GOT3 (cell line): Measurements from ENCODE around the gene NAALADL2.

Experiments used
- DNase-seq: peaks from one replicate; lab custom pipeline; 2025; ENCODE audit warnings: mixed read lengths; lab: John Stamatoyannopoulos, UW

NAALADL2 gene

GRCh38 chr3:175668300-175668699, 809.2 kb downstream of the NAALADL2 start:
- no peak for DNase-seq

GRCh38 chr3:175670557-175670956, 811.4 kb downstream of the NAALADL2 start:
- DNase-seq = no peak

DNA sequence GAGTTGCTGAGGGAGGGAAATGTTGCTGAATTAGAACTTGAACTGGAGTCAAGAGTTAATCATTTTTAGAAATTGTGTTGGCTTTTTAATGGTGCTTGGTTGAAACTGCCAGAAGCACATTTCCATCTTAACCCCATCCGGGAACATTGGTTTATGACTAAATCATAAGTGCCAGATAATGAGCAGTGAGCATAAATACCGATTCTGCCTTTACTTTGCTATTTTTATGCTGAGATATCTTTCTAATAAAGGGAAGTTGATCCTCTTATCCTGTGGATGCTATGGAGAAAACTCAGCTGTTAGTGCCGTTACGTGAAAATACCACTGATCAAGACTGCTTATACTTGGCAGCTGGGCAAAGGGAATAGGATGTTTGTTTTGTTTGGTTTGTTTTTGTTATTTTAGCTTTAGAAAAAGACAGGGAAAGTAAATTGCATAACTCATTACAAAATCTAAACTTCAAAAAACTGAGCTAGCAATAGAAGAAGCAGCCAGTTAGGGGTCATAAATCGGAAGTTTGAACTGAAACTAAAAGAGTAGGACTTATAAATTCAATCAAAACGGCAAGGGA, 813.1 kb downstream of the NAALADL2 start:
- DNase-seq = no peak

- no peak for DNase-seq
Measured at GRCh38 chr3:175679568-175679967, 820.4 kb downstream of the NAALADL2 start.

- no peak for DNase-seq
Measured at GRCh38 chr3:175692256-175692655, 833.1 kb downstream of the NAALADL2 start.

DNA sequence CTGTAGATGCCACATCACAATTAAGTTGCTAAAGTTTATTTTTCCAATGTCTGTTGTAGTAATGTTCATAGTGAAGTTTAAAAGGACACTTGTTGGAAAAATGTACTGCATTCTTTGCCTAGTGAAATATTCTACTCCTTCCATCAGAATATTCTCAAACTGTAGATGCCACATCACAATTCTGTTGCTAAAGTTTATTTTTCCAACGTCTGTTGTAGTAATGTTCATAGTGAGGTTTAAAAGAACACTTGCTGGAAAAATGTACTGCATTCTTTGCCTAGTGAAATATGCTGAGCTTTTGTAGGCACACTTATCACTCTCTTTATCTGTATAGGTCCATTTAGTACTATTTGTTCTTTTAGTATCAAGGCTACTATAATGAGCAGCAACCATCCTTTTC, 836.1 kb downstream of the NAALADL2 start:
- no peak for DNase-seq

- no peak for DNase-seq
Measured at GRCh38 chr3:175702956-175703355, 843.8 kb downstream of the NAALADL2 start.

DNA sequence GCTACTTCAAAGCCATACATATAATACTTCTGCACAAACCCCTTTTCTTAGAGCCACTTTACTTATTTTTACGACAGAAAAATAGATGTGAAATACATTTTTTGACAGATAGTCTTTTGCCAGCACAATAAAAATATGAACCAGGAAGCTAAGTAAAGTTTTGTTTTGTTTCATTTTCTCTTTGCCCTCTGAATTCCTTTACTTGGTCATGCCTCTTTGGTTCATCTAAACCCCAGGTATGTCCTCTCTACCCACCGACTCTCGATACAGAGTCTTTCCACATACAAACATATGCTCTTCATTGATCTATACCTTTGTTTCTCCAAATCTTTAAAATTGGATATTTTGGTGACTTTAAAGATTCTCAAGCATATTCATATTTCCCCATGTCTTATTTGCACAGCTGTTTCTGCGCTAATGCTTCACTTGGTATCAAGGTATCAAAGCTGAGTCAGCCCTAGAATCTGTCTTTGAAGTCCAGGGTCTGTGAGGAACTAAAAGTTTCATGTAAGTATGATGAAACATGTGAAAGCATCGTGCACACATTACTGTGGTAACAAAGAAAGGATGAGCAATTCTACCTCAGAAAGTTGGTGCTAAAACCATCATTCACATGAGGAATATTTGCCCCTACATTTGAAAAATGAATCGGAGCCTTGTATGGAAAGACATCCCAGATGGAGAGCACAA, 845.4 kb downstream of the NAALADL2 start:
- DNase-seq = no peak

DNA sequence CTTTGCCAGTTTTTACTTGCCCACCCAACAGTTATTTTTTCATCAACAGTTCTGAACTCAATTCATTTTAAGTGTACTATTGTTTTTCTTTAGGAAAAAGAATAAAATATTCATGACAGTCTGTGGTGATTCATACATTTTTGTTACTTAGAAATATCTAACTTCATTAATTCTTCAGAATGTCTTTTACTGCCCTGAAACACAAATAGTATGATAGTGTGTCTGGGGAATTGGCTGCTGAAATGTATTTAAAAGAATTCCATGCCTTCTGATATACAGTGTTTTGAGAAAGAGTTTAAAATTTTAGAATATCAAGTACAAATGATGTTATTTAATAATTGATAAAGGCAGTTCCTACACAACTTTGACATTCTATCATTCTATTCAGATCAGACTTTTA, 854.1 kb downstream of the NAALADL2 start:
- DNase-seq = no peak

- no peak for DNase-seq
Measured at GRCh38 chr3:175716446-175716845, 857.3 kb downstream of the NAALADL2 start.

DNA sequence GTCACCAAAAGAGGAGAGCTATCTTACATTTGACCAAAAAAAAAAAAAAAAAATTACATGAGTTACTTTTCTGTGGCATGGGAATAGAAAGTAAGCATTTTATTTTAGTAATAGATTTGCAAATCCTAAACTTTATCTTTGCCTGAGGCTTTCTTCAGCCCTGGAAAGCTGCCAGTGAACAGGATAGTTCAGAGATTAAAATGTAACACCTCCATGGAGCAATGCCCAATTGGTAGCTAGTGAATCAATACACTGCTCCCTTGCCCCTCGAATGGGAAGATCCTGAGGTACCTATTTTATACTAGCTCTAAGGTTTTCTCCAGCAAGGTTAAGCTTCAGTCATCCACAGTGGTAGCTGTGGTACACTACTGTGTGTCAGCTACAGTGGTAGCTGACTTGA, 867.1 kb downstream of the NAALADL2 start:
- DNase-seq = no peak

DNA sequence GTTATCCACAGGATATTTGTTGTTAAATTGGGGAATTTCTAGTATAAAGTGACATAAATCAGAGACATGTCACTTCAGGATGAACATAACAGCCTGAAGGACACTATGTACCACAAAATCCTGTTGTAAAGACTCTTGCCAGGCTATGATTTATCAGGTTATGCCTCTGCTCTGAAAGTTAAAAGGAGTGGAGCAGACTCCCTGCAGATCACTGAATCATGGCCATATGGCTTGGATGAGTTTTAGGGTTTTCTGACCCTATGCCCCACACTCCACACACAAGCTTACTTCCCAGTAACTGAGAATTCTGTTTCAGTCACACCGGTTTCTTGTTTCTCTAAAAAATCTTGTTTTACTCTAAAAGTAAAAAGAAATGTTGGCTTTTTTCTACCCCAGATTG, 869.4 kb downstream of the NAALADL2 start:
- no peak for DNase-seq

- DNase-seq = no peak
Measured at GRCh38 chr3:175729466-175729865, 870.3 kb downstream of the NAALADL2 start.

DNA sequence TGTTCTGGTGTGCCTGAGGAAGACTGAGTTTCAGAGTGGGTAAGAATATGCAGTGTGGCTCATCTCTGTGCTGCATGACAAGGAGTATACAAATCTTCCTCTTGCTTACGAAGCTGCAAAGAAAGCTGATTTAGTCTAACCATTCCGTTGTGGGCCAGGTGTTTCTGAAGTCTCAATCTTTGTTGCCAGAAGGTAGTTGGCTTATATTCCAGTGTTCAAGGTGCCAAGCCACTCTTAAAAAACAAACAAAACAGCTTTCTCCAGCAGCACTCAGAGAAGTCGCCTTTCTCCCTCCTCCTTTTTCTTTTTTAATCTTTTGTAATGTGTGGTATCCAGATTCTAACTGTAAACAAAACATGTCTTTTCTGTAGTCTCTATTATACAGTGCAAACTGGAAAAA, 872.4 kb downstream of the NAALADL2 start:
- no peak for DNase-seq

GRCh38 chr3:175732017-175732416, 872.9 kb downstream of the NAALADL2 start:
- no peak for DNase-seq

DNA sequence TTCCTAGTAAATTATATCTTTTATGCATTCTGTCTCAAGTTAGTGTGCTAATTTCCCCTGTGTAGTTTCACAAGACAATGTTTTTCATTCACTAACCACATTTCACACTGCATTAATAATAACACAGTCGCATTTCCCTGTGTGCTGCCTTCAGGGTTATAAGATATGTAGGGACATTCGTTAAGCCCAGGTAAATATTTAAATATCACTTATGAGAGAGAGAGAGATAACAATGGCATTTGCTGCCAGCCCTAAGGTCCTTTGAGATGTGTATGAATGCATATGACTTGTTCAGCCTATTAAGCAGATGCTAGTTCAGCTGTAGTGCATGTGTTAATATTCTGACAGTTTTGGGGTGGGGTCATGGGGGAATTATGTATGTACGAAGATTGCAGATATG, 876.7 kb downstream of the NAALADL2 start:
- no peak for DNase-seq

DNA sequence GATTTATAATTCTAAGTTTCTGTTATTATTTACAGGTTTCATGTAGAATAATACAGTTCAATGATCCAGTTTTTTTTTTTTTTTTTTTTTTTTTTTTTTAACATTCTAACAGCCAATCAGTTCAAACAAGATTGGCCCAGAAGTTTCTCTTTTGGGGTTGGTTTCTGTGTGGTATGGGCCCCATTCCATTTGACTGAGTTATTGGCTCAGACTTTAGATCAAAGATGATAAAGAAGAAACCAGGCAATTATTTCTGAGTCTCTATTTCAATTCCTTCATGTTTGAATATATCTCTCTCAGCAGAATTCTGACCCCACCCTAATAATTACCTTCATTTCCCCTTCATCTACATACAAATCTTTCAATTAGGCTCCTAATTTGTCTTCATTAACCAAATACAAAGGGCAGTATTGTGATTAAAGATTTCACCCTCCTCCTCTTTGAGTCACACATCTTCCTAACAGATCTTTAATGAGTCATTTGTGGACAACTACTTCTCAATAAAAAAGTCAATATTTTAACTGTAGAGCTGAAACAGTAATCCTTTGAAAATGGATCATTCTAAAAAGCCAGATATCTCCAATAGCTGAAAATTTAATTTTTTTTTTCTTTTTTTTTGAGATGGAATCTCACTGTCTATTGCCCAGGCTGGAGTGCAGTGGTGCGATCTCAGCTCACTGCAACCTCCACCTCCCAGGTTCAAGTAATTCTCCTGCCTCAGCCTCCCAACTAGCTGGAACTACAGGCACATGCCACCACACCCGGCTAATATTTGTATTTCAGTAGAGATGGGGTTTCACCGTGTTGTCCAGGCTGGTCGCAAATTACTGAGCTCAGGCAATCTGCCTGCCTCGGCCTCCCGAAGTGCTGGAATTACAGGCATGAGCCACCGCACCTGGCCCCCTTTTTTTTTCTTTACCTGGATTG, 878.8 kb downstream of the NAALADL2 start:
- no peak for DNase-seq

GRCh38 chr3:175741951-175742350, 882.8 kb downstream of the NAALADL2 start:
- DNase-seq = no peak

DNA sequence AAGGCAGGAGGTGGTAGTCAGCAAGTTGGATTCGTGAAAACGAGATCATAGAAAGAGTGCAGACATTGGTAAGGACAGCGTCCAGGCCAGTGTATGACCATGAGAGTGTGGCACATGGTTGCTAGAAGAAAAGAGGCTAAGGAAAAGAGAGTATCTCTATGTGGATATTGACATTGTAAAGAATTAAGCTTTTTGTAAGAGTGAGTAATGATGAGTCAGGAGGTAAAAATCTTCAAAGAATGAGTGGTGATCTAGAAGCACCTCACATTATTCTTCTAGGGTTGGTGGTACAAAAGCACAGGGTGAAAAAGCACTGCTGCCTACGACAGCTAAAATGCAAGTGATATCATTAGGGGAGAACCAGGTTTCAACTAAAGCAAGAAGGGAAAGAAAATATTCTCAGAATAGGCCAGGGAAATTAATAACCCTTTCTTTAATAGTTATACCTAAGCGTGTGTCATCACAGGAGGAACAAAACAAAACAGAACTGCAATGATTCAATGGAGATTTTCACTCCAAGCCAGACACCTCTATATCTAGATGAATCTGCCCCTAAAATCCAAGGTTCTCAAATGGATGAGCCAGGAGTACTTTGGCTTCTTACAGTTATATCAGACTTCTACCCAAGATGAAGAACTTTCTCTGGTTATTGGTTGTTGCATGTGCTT, 884.7 kb downstream of the NAALADL2 start:
- no peak for DNase-seq

- DNase-seq = no peak
Measured at GRCh38 chr3:175746308-175746707, 887.2 kb downstream of the NAALADL2 start.

- no peak for DNase-seq
Measured at GRCh38 chr3:175748087-175748730, 889.1 kb downstream of the NAALADL2 start.

DNA sequence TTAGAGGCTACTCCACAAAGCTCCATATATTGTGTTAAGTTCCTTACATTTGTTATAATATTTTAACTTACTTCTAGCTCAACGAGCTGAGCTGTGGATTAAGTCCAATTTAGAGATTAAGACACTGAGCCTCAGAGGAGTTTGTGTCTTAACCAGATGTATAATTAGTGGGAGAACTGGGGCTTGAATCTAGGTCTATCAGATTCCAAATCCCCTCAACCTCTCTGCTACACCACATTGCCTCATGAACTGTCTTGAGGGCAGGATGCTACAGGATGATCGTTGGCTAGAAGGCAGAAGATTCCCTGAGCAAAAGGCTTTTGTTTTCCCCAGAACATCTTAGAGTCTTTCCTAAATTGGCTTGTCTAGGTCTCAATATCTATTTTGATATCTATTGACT, 890.8 kb downstream of the NAALADL2 start:
- DNase-seq = no peak
